ENCODE results near the gene TBCA.

DNA sequence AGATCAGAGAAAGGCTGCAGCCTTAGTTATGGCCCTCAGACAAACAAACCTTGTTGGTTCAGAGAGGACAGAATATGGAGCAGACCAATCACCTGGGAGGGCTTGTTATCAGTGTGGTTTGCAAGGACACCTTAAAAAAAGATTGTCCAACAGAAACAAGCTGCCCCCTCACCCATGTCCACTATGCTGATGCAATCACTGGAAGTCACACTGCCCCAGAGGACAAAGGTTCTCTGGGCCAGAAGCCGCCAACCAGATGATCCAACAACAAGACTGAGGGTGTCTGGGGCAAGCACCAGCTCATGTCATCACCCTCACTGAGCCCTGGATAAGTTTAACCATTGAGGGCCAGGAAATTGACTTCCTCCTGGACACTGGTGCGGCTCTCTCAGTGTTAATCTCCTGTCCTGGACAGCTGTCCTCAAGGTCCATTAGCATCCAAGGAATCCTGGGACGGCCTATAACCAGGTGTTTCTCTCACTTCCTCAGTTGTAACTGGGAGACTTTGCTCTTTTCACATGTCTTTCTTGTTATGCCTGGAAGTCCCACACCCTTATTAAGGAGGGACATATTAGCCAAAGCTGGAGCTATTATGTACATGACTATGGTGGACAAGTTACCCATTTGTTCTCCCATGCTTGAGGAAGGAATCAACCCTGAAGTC is 36.9 kb upstream of the TBCA start:
- TF ChIP-seq, protein P1, sequence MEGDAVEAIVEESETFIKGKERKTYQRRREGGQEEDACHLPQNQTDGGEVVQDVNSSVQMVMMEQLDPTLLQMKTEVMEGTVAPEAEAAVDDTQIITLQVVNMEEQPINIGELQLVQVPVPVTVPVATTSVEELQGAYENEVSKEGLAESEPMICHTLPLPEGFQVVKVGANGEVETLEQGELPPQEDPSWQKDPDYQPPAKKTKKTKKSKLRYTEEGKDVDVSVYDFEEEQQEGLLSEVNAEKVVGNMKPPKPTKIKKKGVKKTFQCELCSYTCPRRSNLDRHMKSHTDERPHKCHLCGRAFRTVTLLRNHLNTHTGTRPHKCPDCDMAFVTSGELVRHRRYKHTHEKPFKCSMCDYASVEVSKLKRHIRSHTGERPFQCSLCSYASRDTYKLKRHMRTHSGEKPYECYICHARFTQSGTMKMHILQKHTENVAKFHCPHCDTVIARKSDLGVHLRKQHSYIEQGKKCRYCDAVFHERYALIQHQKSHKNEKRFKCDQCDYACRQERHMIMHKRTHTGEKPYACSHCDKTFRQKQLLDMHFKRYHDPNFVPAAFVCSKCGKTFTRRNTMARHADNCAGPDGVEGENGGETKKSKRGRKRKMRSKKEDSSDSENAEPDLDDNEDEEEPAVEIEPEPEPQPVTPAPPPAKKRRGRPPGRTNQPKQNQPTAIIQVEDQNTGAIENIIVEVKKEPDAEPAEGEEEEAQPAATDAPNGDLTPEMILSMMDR (conservative IDR thresholded peaks at IDR 0.05; ENCODE audit: low read length): no peak
- TF ChIP-seq EZH2phosphoT487 (IDR thresholded peaks at IDR 0.05; ENCODE audit: borderline replicate concordance, low read depth, low read length): no peak
